GM18868 (cell line): ENCODE data around the gene BPI.
"Not testable (repeated sequence)": the region's sequence is repeated elsewhere in the genome, so short reads cannot be mapped to it uniquely, and the experiment has no call there.

ENCODE experiments used
- ATAC-seq: cut with Tn5 transposase; IDR thresholded peaks from one replicate; pipeline ENCODE4 v1.9.1; 2021; ENCODE audit warnings: mild to moderate bottlenecking, moderate library complexity; ENCODE audit not compliant: unreplicated experiment

The BPI gene

DNA sequence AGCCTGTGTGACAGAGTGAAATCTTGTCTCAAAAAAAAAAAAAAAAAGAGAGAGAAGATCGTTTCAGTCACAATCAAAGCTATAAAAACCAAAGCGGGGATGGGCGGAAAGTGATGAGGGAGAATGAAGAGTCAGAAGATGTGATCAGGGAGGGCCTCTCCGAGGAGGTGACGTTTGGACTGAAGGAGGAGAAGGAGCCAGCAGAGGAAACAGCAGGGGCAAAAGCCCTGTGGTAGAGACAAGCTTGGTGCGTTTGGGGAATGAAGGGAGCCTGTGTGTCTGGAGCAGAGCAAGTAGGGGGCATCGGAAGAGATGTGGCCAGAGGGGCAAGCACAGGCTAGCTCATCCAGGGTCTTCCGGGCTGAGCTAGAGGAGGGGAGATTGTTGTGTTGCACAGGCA lies 27.9 kb downstream of the BPI start:
- no peak for ATAC-seq

DNA sequence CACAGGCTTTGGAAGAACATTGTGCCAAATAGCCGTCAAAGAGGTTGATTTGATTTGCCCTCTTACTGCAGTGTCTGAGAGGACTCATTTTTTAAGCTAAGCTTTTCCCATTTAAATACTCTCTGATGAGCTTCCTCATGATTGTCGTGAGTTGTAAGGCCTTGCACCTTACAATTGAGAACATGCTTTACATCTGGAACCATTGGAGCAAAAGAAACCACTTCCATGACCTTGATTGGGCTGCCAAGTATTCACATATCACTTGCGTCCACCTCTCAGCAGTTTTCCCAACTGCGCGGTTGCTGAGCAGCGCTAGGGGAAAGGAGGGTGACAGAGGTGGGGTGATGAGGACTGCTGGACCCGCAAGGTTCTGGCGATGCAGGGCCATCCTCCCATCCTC lies 30.1 kb downstream of the BPI start:
- no peak for ATAC-seq

DNA sequence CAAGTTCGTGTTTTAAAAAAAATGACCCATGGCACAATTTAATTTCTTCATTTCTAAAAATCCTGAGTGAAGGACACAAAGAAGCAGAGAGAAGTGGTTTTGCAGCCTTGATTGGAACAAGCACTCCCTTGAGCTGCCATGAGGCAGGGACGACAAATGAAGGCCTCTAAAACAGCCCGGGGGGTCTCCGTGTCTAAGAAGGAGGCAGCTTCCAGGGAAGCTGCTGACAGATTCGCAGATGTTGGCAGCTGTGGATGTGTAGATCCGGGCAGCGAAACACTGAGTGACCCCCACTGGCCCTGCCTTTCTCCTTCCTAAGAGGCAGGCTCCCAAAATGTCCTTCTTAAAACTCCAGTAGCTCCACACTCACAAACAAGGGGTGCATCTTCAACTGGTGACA lies 32.8 kb downstream of the BPI start:
- ATAC-seq, result no peak

DNA sequence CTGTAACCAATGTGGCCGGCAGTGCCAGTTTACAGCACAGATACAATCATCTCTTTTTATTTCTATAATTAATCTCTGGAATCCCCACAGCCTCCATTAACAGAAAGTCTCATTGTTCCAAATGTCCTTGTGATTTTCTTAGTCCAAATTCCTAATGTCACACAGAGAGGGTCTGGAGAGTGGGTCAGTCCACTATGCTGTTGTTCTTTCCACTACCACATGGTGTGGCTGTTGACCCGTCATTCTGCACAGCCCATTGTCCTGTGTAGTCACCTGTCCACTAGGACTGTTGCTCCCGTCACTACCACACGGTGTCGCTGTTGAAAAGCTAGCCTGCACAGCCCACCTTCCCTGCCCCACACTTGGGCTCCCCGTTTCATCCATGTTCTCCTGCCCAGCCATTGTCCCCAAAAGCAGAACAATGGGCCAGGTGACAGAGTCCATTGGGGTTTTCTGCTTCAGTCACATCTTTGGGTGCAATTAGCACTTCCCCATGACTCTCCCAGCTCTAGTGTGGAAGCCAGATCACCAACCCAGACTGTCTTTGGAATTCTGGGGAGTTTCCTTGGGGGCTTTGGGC lies 33.7 kb downstream of the BPI start:
- ATAC-seq, result no peak

DNA sequence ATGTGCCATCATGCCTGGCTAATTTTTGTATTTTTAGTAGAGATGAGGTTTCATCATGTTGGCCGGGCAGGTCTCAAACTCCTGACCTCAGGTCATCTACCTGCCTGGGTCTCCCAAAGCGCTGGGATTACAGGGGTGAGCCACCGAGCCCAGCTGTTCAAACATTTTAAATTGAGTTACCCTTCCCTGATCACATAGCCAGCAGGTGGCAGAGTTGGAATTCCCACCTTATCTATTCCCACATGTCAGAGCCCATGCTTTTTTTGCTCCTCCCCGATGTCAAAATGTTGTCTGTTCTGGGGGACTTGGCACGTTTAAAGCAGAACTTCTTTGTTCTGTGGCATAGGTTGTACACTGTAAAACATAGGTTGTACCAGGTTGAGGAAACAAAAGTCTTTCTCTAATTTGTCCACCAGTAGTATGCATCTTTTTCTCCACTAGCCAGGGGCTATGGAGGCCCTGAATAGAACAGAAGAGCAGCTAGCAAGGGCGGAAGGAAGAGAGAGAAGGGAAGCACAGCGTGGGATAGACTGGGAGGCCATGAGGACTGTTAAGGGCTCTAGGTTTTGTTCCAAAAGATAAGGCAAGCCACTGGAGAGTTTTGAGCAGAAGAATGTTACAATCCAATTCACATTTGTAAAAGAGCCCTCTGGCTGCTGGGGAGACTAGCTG lies 35.0 kb downstream of the BPI start:
- ATAC-seq, result no peak

DNA sequence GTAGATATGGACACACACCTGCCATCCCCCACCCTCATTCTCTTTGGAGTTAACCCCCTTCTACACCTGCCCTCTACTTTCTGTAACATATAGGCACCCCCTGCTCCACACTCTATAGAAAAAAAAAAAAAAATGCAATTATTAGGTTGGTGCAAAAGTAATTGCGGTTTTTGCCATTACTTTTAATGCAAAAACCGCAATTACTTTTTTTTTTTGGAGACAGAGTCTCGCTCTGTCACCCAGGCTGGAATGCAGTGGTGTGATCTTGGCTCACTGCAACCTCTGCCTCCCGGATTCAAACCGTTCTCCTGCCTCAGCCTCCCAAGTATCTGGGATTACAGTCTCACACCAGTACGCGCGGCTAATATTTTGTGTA lies 35.6 kb downstream of the BPI start:
- not testable (repeated sequence) for ATAC-seq

DNA sequence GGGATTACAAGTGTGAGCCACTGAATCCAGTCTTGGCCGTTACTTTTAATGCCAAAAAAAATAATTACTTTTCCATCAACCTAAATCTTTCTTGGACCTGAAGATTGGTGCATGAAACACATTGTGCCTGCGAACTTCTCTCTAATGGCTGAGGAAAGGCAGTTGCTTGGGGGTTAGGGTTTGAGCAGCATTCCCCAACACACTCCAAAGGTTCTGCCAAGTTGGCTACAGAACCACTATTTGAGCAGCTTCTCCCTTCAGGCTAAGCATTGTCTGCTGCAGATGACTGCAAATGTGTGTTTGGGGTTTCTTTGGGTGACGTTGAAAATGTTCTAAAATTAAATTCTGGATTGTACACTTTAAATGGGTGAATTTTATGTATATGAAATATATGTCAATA lies 36.0 kb downstream of the BPI start:
- no peak for ATAC-seq

DNA sequence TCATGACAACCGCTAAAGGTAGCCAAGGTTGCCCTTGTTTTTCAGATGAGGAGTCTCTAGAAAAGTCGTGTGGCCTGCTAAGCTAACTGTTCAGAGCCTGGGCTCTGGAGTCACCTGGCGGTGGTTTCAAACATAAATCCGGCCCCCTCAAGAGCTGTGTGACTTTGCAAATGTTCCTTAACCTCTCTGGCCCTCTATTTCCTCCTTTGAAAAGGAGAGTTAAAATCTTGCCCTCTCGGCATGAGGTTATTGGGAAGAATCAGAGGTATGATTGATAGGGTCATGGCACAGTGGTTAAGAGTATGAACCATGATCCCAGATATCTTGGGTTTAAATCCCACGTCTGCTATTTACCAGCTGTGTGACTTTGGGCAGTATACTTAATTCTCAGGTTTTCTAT lies 36.7 kb downstream of the BPI start:
- no peak for ATAC-seq

DNA sequence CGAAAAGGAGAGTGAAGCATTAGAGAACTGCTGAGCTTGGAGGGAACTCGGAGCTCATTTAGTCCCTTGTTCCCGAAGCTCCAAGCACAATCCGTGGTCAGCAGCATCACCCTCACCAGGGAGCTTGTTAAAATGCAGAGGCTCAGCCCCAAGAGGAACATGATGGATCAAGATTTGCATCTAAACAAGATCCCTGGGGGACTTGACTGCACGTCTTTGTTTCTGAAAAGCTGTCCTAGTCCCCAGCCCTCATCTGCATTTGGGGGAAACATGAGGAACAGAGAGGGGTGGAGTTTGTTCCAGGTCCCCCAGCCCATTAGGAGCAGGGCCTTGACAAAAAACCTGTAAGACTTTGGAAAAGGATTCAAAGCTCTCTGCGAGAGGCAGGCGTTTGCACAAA lies 38.3 kb downstream of the BPI start:
- no peak for ATAC-seq

DNA sequence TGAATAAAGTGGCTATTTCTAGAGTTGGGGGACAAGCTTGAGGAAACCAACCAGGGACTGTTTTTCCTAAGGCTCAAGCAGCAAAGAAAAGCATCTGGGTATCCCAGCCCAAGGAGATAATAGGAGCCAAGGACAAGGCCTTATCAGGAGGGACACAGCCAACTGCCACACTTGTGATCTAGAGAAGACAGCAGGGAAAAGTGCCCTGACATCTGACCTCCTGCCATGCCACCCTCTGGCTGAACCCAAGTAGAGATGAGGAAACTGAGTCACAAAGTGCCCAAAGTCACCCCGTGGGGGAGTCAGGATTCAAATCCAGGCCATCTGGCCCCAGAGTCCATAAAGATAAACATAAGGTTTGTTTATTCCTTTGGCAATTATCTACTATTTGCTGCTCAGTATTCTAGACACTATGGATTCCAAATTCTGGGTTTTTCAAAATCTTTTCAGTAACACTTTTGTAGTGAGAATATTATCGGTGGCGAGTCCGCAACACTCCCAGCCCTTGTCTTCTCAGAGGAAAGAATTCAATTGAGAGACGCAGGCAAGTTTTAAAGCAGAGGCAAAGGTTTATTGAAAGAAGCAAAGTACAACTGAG lies 38.9 kb downstream of the BPI start:
- ATAC-seq, result no peak

DNA sequence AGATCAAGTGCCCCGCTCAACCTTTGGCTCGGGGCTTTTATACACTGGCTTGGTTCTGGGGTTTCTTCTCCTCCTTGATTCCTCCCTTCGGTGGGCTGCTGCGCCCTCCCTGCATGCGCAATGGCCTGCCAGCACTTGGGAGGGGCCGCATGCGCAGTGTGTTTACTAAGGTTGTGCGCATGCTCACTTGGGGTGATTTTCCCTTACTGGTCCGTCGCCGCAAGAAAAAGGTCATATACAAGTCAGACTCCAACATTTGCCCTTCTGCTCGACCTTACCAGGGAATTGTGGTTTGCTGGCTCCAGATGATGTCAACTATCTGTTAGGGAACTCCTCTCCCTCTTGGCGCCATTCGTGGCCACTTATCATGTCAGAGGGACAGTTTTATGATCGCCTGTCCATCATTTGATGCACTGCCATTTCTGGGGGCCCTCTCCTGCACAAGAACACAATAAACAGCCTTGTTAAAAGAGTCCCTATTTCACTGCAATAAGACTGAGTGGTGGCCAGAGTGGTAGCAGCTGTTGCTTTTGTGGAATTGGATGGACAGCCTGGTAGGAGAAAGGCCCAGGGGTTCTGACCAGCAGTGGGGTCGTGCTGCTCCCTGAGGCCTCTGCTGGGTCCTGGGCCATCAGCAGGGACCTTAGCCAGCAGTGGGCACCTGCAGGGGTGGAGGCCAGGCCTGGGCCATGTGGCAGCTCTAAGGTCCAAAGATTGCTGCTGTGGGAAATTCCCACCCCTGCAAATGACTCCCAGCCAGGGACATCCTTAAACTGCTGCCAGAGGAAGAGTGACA lies 39.6 kb downstream of the BPI start:
- no peak for ATAC-seq

DNA sequence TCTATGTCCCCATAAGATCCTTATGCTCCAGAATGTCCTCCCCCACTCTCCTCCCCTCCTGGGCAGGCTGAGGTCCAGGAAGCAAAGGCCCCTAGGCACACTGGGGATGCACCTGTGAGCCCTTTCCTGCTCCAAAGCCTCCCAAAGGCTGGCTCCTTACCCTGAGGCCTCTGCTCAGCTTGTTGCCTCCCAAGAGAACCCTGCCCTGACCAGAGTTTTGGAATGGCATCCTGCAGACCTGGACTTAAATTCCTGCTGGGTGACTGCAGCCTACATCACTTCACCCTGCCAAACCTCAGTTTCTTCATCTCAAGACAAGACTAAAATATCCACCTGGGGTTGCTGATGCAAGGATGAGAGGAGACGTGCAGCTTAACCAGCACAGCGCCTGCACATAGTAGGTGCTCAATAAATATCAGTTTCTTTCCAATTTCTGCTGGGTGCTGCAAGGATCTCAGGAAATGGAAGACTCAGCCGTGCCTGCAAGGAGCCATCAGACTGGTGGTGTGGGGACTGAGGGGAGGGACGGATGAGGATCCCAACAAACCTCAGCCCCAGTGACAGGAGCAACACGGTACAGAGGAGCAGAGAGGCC lies 40.2 kb downstream of the BPI start:
- ATAC-seq, result no peak

DNA sequence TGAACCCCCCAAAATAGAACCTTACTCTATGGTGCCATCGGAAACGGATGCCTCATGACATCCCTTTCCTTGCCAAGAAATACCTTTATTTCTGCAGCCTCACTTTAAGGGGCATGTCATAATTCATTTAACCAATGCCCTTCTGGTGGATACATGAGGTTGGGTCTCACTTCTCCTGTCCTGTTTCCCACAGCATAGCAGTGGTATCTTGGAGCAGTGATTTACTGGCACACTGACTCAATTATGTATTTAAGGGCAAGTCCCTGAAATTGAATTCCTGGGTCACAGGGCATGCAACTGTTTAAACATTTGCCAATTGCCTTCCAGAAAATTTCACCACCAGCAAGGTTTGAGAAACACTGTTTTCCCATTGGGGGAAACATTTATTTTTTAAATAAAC lies 41.7 kb downstream of the BPI start:
- no peak for ATAC-seq

DNA sequence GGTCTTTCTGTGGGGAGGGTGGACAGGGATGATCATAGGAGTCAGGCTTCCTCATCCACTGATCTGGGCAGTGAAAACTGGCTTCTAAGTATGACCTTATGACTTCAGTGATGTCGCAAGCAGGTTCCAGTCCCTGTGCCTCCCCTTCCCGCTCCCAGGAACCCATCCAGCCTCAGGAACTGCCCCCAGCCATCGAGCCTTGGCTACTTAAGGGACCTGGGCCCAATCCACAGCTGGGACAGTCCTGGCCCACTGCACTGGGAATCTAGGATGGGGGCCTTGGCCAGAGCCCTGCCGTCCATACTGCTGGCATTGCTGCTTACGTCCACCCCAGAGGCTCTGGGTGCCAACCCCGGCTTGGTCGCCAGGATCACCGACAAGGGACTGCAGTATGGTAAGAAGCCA lies 42.3 kb downstream of the BPI start, which contains the start of gene LBP:
TSS of gene LBP (plus strand) at position 236 of the 405 bp plus-strand sequence. CDS start at position 271, 35 bp downstream.
- no peak for ATAC-seq

DNA sequence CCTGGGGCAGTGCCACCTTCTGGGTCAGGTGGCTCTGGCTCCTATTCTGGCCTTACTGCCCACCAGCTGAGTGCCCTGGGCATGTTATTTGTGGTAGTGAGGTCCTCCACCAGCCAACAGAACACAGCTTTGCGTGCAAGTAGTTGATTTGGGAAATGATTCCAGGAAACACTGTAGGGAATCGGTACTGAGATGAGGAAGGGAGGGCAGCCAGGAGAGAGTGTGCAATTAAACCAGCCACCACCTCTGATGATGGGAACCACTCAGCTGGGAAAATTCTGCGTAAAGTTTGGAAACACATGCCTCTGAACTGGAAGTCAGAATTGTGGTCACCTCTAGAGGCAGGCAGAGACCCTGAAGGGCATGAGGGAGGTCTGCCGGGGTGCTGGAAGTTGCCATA lies 42.8 kb downstream of the BPI start:
- ATAC-seq, result no peak

DNA sequence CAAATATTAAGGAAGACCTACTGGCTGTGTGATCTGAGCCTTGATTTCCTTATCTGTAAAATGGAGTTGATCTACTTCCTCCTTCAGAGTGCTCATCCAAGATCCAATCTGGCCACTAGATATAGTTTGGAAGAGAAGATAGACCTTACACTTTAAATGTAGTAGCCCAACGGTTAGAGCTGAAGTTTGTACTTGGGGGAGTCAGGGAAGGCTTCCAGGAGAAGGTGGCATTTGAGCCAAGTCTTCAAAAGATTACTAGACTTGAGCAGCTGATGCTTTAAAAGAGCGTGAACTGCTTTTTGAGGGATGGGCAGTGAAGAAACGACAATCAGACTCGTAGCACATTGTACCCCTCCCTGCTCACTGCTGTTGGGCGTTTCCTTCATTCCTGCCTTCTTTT lies 45.9 kb downstream of the BPI start:
- ATAC-seq, result no peak

DNA sequence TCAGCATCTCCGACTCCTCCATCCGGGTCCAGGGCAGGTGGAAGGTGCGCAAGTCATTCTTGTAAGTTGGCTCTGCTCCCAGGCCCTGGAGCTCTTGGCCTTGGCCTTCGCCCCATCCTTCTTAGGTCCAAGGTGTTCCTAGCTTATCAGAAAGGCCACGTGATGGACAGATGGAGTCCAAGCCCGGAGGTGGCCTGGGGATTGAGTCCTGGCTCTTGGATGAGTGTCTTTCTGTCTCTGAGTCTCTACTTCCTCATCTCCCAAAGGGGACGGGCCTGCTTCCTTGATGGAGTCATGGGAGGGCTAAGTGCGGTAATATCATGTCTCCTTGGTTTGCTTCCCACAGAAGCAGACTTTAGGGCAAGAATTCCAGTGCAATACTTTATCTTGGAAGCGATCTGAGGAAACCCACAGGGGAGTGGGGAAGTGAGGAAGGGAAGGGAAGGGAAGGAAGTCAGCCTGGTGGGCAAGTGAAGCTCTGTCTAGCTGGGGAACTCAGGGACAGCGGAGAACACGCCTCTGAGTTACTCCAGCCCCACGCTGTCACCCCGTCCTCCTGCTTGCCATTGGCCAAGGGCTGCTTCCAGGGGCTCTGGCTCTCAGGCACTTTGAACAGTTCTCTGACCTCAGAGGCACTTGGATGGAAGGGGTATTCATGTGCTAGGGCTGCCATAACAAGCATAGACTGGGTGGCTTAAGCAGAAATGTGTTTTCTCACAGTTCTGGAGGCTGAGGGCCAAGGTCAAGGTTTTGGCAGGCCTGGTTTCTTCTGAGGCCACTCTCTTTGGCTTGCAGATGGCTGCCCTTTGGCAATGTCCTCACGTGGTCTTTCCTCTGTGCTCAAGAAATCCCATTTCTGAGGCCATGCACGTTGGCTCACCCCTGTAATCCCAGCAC lies 47.2 kb downstream of the BPI start:
- ATAC-seq, result no peak

DNA sequence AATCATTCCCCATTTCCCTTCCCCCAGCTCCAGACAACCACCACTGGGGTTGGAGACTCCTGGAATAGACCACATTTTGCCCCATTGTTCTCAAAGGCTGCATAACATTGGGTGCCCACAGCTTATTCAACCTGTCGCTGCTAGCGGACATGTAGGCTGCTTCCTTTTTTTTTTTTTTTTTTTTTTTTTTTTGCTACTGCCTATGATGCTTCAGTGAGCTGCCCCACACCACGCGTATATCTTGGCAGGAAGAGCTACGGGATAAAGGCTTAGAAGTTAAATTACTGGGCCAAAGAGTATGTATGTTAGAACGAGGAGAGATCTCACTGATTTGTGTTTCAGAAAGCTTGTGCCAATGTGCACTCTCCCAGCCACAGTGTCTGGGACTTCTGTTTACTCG lies 49.4 kb downstream of the BPI start:
- ATAC-seq, result no peak

DNA sequence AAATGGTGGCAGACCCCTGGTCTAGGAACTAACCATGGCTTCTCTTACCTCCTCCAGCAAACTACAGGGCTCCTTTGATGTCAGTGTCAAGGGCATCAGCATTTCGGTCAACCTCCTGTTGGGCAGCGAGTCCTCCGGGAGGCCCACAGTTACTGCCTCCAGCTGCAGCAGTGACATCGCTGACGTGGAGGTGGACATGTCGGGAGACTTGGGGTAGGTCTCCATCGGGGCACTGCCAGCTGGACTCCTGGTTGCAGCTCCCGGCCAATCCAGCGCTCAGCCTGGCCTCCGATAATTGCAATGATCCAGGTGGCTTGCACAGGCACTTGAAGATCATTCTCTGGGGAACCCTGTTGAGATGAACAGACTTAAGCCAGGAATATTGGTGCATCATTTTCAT lies 50.3 kb downstream of the BPI start:
- ATAC-seq, result no peak
